Urinary bladder (tissue), 4 donors: ENCODE data around the gene FER1L5. TPM values are rescaled to one million over a fixed set of nuclear protein-coding genes. Genes with fewer than 3 reads are reported as not detected.

Experiments
- DNase-seq: peaks from one replicate; pipeline ENCODE4 v3.0.0-alpha.2; 2015; ENCODE audit errors: extremely low spot score
- H3K27ac ChIP-seq: one replicate; pipeline ENCODE4 v1.5.1; 2013; ENCODE audit warnings: low read depth, mild to moderate bottlenecking, moderate library complexity
- H3K36me3 ChIP-seq: one replicate; pipeline ENCODE4 v1.6.1; 2013; ENCODE audit warnings: mild to moderate bottlenecking, moderate library complexity; ENCODE audit not compliant: insufficient read depth
- H3K4me1 ChIP-seq: one replicate; pipeline ENCODE4 v1.6.1; 2013; ENCODE audit warnings: mild to moderate bottlenecking, moderate library complexity; ENCODE audit not compliant: insufficient read depth
- H3K4me3 ChIP-seq: one replicate; pipeline ENCODE4 v1.5.1; 2013; ENCODE audit warnings: low read depth, low read length
- WGBS: extraction: QIAGEN DNeasy Blood & Tissue Kit; methylation state at CpG from one replicate; pipeline ENCODE4 v1.1.7; 2013; 5-methylcytosine and 5-hydroxymethylcytosine counted together
- polyA plus RNA-seq: library from polyadenylated mRNA; stranded (reverse); fragments of 200-250 nt; gene quantifications from one replicate; pipeline ENCODE4 v1.2.3, GENCODE V29; 2013
- total RNA-seq: library from RNA; depleted of rRNA; stranded (reverse); fragments of >200 nt; gene quantifications from one replicate; pipeline ENCODE4 v1.2.3, GENCODE V29; 2014
- donor health status: healthy with polysubstance abuse.
- donor health status: healthy.

FER1L5 gene
- total and polyA plus RNA-seq, 2 donors = 0.01 to 0.58 TPM

- Histone ChIP-seq H3K27ac (no peak overlapping the region), H3K4me1 (no peaks in the 10 kb centered on the region), H3K4me3 (no peak overlapping the region), H3K36me3 (no peaks in the 10 kb centered on the region)
- DNase-seq = no peak
- 93% methylated on average over 14 of the region's 14 CpGs for WGBS
Observed at GRCh38 chr2:96689431-96689991, 46.9 kb downstream of the FER1L5 start.

GRCh38 chr2:96690306-96691021, 47.9 kb downstream of the FER1L5 start:
- H3K36me3 ChIP-seq = no peaks in the 10 kb centered on the region
- no peak for DNase-seq
- 87% methylated on average over 16 of the region's 16 CpGs for whole genome bisulfite sequencing
- H3K27ac ChIP-seq = no peak overlapping the region
- no peaks in the 10 kb centered on the region for H3K4me1 ChIP-seq
- H3K4me3 ChIP-seq = no peak overlapping the region

GRCh38 chr2:96691022-96691612, 48.6 kb downstream of the FER1L5 start:
- DNase-seq = no peak
- Histone ChIP-seq H3K4me1 (no peaks in the 10 kb centered on the region), H3K27ac (no peak overlapping the region), H3K36me3 (no peaks in the 10 kb centered on the region), H3K4me3 (no peak overlapping the region)
- WGBS = 94% methylated on average over 30 of the region's 30 CpGs

GRCh38 chr2:96692094-96692971, 49.8 kb downstream of the FER1L5 start:
- no peaks in the 10 kb centered on the region for H3K4me1 ChIP-seq
- H3K27ac ChIP-seq = no peak overlapping the region
- DNase-seq = no peak
- WGBS = 91% methylated on average over 14 of the region's 14 CpGs
- no peaks in the 10 kb centered on the region for H3K36me3 ChIP-seq
- no peak overlapping the region for H3K4me3 ChIP-seq

GRCh38 chr2:96693286-96694200, 51.0 kb downstream of the FER1L5 start:
- 83% methylated on average over 14 of the region's 14 CpGs for WGBS
- no peaks in the 10 kb centered on the region for H3K36me3 ChIP-seq
- no peak for DNase-seq
- H3K4me3 ChIP-seq = no peak overlapping the region
- H3K27ac ChIP-seq = no peak overlapping the region
- no peaks in the 10 kb centered on the region for H3K4me1 ChIP-seq

- Histone ChIP-seq H3K27ac (no peak overlapping the region), H3K4me3 (no peak overlapping the region), H3K4me1 (no peaks in the 10 kb centered on the region), H3K36me3 (no peaks in the 10 kb centered on the region)
- no peak for DNase-seq
- 86% methylated on average over 8 of the region's 8 CpGs for WGBS
Observed at GRCh38 chr2:96694279-96694678, 51.7 kb downstream of the FER1L5 start.

- DNase-seq = no peak
- WGBS = 75% methylated on average over 13 of the region's 13 CpGs
Observed at GRCh38 chr2:96694816-96695455, 52.4 kb downstream of the FER1L5 start.

GRCh38 chr2:96695602-96696001, 53.0 kb downstream of the FER1L5 start:
- 76% methylated on average over 15 of the region's 15 CpGs for WGBS
- Histone ChIP-seq H3K36me3 (no peaks in the 10 kb centered on the region), H3K4me3 (no peak overlapping the region), H3K4me1 (no peaks in the 10 kb centered on the region), H3K27ac (no peak overlapping the region)
- no peak for DNase-seq

More at GRCh38 chr2:96694816-96695455, 52.4 kb downstream of the FER1L5 start:
- no peak overlapping the region for H3K27ac ChIP-seq
- no peak overlapping the region for H3K4me3 ChIP-seq
- H3K36me3 ChIP-seq = no peaks in the 10 kb centered on the region
- no peaks in the 10 kb centered on the region for H3K4me1 ChIP-seq

GRCh38 chr2:96697476-96697875, 54.9 kb downstream of the FER1L5 start:
- H3K27ac ChIP-seq = no peak overlapping the region
- 83% methylated on average over 2 of the region's 2 CpGs for WGBS
- no peaks in the 10 kb centered on the region for H3K4me1 ChIP-seq
- DNase-seq = no peak
- H3K36me3 ChIP-seq = no peaks in the 10 kb centered on the region
- no peak overlapping the region for H3K4me3 ChIP-seq

GRCh38 chr2:96698221-96698861, 55.8 kb downstream of the FER1L5 start:
- 91% methylated on average over 14 of the region's 14 CpGs for WGBS
- no peak for DNase-seq
- no peaks in the 10 kb centered on the region for H3K4me1 ChIP-seq

GRCh38 chr2:96699021-96699420, 56.5 kb downstream of the FER1L5 start:
- Histone ChIP-seq H3K36me3 (no peaks in the 10 kb centered on the region), H3K27ac (no peak overlapping the region), H3K4me3 (no peak overlapping the region), H3K4me1 (no peaks in the 10 kb centered on the region)
- no peak for DNase-seq
- WGBS = 96% methylated on average over 6 of the region's 6 CpGs

More at GRCh38 chr2:96698221-96698861, 55.8 kb downstream of the FER1L5 start:
- Histone ChIP-seq H3K4me3 (no peak overlapping the region), H3K36me3 (no peaks in the 10 kb centered on the region), H3K27ac (no peak overlapping the region)

- no peak for DNase-seq
- Histone ChIP-seq H3K4me1 (no peaks in the 10 kb centered on the region), H3K36me3 (no peaks in the 10 kb centered on the region), H3K27ac (no peak overlapping the region), H3K4me3 (no peak overlapping the region)
- 86% methylated on average over 9 of the region's 9 CpGs for WGBS
Observed at GRCh38 chr2:96699621-96700020, 57.1 kb downstream of the FER1L5 start.
